Measurements from ENCODE around the gene ABCD3. TPM values are rescaled to one million over a fixed set of nuclear protein-coding genes. Genes with fewer than 3 reads are reported as not detected.

ABCD3 gene
- total and polyA plus RNA-seq, 2 of the 13 experiments (the other 11 are each of a cell fraction or from before 2014, with no cell fraction given): 27.5 to 166 TPM

DNA sequence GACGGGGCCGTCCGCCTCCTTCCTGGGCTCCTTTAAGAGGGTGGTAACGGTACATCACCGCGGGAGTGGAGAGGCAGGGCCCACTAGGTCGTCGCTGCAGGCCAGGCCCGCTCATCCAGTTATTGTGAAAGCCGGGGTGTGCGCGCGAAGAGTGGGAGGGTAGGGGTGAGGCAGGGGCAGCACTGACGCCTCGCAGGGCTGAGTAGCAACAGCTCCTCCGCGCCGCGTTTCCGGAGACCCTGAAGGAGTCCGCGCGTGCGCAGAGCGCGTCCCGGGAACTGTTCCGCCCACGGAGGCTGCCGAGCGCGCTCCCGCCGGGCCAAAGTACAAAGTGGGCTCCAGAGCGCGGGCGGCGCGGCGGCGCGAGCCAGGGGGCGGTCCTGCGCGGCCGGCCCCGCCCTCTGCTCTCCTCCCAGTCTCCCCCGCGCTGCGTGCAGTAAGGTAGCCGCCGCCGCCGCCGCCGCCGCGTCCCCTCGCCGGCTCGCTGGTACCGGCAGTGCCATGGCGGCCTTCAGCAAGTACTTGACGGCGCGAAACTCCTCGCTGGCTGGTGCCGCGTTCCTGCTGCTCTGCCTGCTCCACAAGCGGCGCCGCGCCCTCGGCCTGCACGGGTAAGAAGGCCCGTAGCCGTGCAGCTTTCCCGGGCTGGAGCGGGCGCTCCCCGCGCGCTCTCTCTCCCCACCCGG lies at the start of gene ABCD3 (continued):
- TF ChIP-seq ZNF282 (IDR thresholded peaks at IDR 0.05; ENCODE audit: partially characterized antibody) (no peak), NCOA5 (CRISPR knock-in tag; IDR thresholded peaks at IDR 0.05) (no peak), JARID2 (CRISPR knock-in tag; IDR thresholded peaks at IDR 0.05; ENCODE audit: insufficient replicate concordance) (no peak), KLF12 (CRISPR knock-in tag; IDR thresholded peaks at IDR 0.05; ENCODE audit: borderline replicate concordance) (no peak), ZNF337 (CRISPR knock-in tag; IDR thresholded peaks at IDR 0.05; ENCODE audit: borderline replicate concordance, low read depth) (peak; percentile 87; the same call in 1 of the 2 replicates), CEBPG (CRISPR knock-in tag; IDR thresholded peaks at IDR 0.05) (peak; percentile 86), ZNF737 (CRISPR knock-in tag; IDR thresholded peaks at IDR 0.05; ENCODE audit: borderline replicate concordance) (no peak; the same call in 1 of the 2 replicates), ZNF567 (CRISPR knock-in tag; IDR thresholded peaks at IDR 0.05; ENCODE audit: borderline replicate concordance) (peak; percentile 36; the same call in 1 of the 2 replicates), CHD2 (IDR thresholded peaks at IDR 0.05; ENCODE audit: low read depth, low read length) (no peak), ZNF773 (CRISPR knock-in tag; IDR thresholded peaks at IDR 0.05; ENCODE audit: borderline replicate concordance) (no peak), ZC3H4 (CRISPR knock-in tag; IDR thresholded peaks at IDR 0.05; ENCODE audit: borderline replicate concordance) (peak; percentile 81; the same call in 1 of the 2 replicates), SMARCE1 (IDR thresholded peaks at IDR 0.05; ENCODE audit: borderline replicate concordance) (no peak), PRMT3 (CRISPR knock-in tag; IDR thresholded peaks at IDR 0.05; ENCODE audit: borderline replicate concordance, low read depth) (peak; percentile 94; the same call in 1 of the 2 replicates), MIER2 (CRISPR knock-in tag; IDR thresholded peaks at IDR 0.05) (peak; percentile 38; the same call in 1 of the 2 replicates)
- TF ChIP-seq, protein P1, sequence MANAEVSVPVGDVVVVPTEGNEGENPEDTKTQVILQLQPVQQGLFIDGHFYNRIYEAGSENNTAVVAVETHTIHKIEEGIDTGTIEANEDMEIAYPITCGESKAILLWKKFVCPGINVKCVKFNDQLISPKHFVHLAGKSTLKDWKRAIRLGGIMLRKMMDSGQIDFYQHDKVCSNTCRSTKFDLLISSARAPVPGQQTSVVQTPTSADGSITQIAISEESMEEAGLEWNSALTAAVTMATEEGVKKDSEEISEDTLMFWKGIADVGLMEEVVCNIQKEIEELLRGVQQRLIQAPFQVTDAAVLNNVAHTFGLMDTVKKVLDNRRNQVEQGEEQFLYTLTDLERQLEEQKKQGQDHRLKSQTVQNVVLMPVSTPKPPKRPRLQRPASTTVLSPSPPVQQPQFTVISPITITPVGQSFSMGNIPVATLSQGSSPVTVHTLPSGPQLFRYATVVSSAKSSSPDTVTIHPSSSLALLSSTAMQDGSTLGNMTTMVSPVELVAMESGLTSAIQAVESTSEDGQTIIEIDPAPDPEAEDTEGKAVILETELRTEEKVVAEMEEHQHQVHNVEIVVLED (CRISPR knock-in tag; IDR thresholded peaks at IDR 0.05; ENCODE audit: borderline replicate concordance): peak; percentile 66; the same call in 1 of the 2 replicates
- TF ChIP-seq, protein P2, sequence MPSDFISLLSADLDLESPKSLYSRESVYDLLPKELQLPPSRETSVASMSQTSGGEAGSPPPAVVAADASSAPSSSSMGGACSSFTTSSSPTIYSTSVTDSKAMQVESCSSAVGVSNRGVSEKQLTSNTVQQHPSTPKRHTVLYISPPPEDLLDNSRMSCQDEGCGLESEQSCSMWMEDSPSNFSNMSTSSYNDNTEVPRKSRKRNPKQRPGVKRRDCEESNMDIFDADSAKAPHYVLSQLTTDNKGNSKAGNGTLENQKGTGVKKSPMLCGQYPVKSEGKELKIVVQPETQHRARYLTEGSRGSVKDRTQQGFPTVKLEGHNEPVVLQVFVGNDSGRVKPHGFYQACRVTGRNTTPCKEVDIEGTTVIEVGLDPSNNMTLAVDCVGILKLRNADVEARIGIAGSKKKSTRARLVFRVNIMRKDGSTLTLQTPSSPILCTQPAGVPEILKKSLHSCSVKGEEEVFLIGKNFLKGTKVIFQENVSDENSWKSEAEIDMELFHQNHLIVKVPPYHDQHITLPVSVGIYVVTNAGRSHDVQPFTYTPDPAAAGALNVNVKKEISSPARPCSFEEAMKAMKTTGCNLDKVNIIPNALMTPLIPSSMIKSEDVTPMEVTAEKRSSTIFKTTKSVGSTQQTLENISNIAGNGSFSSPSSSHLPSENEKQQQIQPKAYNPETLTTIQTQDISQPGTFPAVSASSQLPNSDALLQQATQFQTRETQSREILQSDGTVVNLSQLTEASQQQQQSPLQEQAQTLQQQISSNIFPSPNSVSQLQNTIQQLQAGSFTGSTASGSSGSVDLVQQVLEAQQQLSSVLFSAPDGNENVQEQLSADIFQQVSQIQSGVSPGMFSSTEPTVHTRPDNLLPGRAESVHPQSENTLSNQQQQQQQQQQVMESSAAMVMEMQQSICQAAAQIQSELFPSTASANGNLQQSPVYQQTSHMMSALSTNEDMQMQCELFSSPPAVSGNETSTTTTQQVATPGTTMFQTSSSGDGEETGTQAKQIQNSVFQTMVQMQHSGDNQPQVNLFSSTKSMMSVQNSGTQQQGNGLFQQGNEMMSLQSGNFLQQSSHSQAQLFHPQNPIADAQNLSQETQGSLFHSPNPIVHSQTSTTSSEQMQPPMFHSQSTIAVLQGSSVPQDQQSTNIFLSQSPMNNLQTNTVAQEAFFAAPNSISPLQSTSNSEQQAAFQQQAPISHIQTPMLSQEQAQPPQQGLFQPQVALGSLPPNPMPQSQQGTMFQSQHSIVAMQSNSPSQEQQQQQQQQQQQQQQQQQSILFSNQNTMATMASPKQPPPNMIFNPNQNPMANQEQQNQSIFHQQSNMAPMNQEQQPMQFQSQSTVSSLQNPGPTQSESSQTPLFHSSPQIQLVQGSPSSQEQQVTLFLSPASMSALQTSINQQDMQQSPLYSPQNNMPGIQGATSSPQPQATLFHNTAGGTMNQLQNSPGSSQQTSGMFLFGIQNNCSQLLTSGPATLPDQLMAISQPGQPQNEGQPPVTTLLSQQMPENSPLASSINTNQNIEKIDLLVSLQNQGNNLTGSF (CRISPR knock-in tag; IDR thresholded peaks at IDR 0.05): no peak
- TF ChIP-seq, protein P3, sequence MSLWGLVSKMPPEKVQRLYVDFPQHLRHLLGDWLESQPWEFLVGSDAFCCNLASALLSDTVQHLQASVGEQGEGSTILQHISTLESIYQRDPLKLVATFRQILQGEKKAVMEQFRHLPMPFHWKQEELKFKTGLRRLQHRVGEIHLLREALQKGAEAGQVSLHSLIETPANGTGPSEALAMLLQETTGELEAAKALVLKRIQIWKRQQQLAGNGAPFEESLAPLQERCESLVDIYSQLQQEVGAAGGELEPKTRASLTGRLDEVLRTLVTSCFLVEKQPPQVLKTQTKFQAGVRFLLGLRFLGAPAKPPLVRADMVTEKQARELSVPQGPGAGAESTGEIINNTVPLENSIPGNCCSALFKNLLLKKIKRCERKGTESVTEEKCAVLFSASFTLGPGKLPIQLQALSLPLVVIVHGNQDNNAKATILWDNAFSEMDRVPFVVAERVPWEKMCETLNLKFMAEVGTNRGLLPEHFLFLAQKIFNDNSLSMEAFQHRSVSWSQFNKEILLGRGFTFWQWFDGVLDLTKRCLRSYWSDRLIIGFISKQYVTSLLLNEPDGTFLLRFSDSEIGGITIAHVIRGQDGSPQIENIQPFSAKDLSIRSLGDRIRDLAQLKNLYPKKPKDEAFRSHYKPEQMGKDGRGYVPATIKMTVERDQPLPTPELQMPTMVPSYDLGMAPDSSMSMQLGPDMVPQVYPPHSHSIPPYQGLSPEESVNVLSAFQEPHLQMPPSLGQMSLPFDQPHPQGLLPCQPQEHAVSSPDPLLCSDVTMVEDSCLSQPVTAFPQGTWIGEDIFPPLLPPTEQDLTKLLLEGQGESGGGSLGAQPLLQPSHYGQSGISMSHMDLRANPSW (CRISPR knock-in tag; IDR thresholded peaks at IDR 0.05; ENCODE audit: borderline replicate concordance): no peak
- TF ChIP-seq, protein P4, sequence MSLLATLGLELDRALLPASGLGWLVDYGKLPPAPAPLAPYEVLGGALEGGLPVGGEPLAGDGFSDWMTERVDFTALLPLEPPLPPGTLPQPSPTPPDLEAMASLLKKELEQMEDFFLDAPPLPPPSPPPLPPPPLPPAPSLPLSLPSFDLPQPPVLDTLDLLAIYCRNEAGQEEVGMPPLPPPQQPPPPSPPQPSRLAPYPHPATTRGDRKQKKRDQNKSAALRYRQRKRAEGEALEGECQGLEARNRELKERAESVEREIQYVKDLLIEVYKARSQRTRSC (CRISPR knock-in tag; IDR thresholded peaks at IDR 0.05; ENCODE audit: low read depth): 0 out of 2 replicates have a peak, but pooled peaks have one; percentile 28

Measured in HepG2 (cell line).